Left colon (tissue), 2 donors: ENCODE data around the gene TMEM255B. TPM values are rescaled to one million over a fixed set of nuclear protein-coding genes. Genes with fewer than 3 reads are reported as not detected.
"Not testable (repeated sequence)": the region's sequence is repeated elsewhere in the genome, so short reads cannot be mapped to it uniquely, and the experiment has no call there.

ENCODE experiments used
- ATAC-seq: fragments of 200-7000 bp; cut with Tn5 transposase; one replicate; pipeline ENCODE4 v1.9.1; 2020; ENCODE audit warnings: mild to moderate bottlenecking, moderate library complexity
- DNase-seq, 2 donors: peaks; one replicate each; pipeline ENCODE4 v3.0.0-alpha.2; 2020
- intact Hi-C, 2 donors: fragments of 100-400 bp; cut with DNase I in 1 of 2; cut with micrococcal nuclease in 1 of 2; formaldehyde crosslinking; loops; one replicate each; pipeline versions ENCODE4 v1.11.2 to v1.14.0; 2022; cut with DNase I, micrococcal nuclease
- long read RNA-seq: library from polyadenylated mRNA; unstranded; transcript quantifications from one replicate; pipeline ENCODE4 v2.0.0, GENCODE V29; 2021
- total RNA-seq, 2 donors: library from RNA; stranded (reverse); fragmentation: NEBNext Ultra II Directional; extraction: Animal tissue kit (Norgen Biotek cat#: 25700); gene quantifications; one replicate each; pipeline ENCODE4 v1.2.1, GENCODE V29; 2021
- donor health status: DM: no; HTN: no; CAD: no.
- donor health status: DM: yes; HTN: yes; CAD: no.

The TMEM255B gene
- total RNA-seq, result 1 to 10 TPM; 1.9 to 2.4 TPM
- long read RNA-seq, partial matches to known transcripts, result 0 of 1 reads
- long read RNA-seq, other reads (novel, unspliced or antisense), result 1 of 1 reads

GRCh38 chr13:113758651-113759524 lies at the start of gene TMEM255B:
Gene TMEM255B, plus strand, starts transcription at chr13:113759226. Its CDS starts 44 bp downstream, at chr13:113759270.
- DNase-seq (peak; percentile 79 to 90), ATAC-seq (peak; percentile 99)
- intact Hi-C loops, result no loop called here

DNA sequence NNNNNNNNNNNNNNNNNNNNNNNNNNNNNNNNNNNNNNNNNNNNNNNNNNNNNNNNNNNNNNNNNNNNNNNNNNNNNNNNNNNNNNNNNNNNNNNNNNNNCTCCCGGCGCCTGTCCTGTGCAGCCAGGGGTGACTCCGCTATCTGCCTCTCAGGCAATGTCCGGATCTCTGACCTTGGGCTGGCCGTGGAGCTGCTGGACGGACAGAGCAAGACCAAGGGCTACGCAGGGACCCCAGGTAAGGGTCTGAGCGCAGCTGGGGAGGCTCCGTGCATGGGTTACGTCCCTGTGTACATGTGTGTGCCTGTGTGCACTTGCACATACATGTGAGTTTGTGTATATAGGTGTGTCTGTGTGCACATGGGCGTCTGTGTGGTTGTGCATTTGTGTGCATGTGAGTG lies 36.1 kb upstream of the TMEM255B start:
- intact Hi-C loops, result no loop called here
- ATAC-seq, result no peak

DNA sequence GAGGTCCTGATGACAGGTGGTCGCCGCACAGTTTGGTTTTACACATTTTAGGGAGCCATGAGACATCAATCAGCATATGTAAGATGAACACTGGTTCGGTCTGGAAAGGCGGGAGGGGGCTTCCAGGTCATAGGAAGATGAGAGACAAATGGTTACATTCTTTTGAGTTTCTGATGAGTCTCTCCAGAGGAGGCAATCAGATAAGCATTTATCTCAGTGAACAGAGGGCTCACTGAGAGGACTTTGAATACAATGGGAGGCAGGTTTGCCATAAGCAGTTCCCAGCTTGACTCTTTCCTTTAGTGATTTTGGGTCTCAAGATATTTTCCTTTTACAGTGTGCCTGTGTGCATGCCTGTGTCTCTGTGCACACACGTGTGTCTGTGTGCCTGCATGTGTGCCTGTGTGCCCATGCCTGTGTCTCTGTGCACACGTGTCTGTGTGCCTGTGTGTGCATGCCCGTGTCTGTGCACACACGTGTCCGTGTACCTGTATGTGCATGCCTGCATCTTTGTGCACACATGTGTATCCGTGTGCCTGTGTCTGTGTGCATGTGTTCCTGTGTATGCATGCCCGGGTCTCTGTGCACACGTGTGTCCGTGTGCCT lies 35.5 kb upstream of the TMEM255B start:
- no peak for DNase-seq
- intact Hi-C loops, result no loop called here
- ATAC-seq, result no peak

More for the DNA sequence above, 36.1 kb upstream of the TMEM255B start:
- DNase-seq, result no peak

- ATAC-seq, result peak; percentile 6
- DNase-seq, result no peak
- intact Hi-C loops, result no loop called here
Measured at GRCh38 chr13:113724016-113724758, 34.8 kb upstream of the TMEM255B start.

DNA sequence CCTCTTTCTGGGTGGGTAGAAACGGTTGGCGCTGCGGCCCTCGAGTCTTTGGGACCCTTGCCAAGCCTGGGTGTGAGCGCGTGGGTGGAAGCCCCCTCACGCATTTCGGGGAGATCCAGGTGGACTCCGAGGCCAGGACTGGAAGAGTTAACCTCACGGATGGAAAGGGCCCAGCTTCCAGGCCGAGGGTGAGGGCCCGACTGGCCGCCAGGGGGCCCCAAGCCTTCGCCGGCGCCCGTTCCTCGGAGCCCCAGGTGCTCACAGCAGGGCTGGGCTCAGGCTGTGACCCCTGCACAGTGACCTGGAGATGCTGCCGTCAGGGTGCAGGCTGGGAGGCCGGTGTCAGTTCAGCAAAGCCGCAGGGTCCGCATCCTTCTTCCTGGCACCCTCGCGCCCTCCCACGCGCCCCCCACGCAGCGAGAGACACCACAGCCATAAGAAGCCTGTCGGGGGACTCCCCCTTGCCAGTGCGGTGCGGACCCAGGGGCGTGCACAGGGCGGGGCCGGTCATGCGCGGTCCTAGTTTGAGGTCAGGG lies 34.2 kb upstream of the TMEM255B start:
- DNase-seq, result peak; percentile 72 to 83
- intact Hi-C loops, result no loop called here
- peak; percentile 91 for ATAC-seq

DNA sequence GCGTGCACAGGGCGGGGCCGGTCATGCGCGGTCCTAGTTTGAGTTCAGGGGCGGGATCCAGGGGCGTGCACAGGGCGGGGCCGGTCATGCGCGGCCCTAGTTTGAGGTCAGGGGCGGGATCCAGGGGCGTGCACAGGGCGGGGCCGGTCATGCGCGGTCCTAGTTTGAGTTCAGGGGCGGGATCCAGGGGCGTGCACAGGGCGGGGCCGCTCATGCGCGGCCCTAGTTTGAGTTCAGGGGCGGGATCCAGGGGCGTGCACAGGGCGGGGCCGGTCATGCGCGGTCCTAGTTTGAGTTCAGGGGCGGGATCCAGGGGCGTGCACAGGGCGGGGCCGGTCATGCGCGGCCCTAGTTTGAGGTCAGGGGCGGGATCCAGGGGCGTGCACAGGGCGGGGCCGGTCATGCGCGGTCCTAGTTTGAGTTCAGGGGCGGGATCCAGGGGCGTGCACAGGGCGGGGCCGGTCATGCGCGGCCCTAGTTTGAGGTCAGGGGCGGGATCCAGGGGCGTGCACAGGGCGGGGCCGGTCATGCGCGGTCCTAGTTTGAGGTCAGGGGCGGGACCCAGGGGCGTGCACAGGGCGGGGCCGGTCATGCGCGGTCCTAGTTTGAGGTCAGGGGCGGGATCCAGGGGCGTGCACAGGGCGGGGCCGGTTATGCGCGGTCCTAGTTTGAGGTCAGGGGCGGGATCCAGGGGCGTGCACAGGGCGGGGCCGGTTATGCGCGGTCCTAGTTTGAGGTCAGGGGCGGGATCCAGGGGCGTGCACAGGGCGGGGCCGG lies 33.5 kb upstream of the TMEM255B start:
- DNase-seq, result peak in 1 of 2 donors; percentile 56
- ATAC-seq, intact Hi-C loops: not testable (repeated sequence)

DNA sequence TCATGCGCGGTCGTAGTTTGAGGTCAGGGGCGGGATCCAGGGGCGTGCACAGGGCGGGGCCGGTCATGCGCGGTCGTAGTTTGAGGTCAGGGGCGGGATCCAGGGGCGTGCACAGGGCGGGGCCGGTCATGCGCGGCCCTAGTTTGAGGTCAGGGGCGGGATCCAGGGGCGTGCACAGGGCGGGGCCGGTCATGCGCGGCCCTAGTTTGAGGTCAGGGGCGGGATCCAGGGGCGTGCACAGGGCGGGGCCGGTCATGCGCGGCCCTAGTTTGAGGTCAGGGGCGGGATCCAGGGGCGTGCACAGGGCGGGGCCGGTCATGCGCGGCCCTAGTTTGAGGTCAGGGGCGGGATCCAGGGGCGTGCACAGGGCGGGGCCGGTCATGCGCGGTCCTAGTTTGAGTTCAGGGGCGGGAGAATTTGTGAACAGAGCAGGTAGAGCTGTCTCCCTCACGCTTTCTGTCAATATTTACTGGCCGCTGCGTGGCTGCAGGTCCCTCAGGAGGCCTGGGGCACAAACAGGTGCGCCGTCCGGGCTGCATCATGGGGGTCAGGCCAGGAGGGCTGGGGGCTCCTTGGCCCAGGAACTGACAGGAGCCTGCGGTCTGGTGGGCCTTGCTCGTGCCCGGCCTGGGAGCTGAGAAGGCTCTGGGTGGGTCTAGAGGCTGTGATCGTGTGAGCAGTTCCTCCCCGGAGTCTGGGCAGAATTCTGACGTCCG lies 32.8 kb upstream of the TMEM255B start:
- DNase-seq (peak in 1 of 2 donors; percentile 50), ATAC-seq (peak; percentile 41)
- intact Hi-C loops, result not testable (repeated sequence)

DNA sequence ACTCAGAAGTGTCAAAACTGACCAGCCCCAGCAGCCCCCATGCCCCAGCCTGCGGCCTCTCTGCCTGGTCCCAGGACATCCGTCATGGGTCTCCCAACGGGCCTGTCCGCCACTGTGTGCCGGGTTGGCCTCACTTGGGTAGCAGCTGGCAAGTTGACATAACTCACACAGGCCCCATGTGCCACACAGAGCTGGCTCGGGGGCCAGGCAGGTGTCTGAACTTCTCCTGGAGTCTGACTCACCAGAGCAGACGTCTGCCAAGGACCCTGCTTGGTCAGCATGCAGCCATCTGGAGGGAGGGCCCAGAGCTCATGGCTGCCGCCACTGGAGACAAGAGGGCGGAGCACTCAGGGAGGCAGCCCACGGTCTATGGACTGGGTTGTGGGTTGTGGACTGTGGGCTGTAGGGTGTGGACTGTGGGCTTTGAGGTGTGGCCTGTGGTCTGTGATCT lies 32.0 kb upstream of the TMEM255B start:
- intact Hi-C loops, result no loop called here
- ATAC-seq, result no peak
- DNase-seq, result no peak

GRCh38 chr13:113728571-113729054 lies 30.4 kb upstream of the TMEM255B start:
- DNase-seq (no peak), ATAC-seq (no peak)
- intact Hi-C loops, result no loop called here

GRCh38 chr13:113729187-113730019 lies 29.6 kb upstream of the TMEM255B start:
- DNase-seq, result no peak
- peak; percentile 7 for ATAC-seq
- intact Hi-C loops, result no loop called here

- ATAC-seq, result no peak
- DNase-seq, result no peak
Measured at GRCh38 chr13:113730258-113730691, 28.8 kb upstream of the TMEM255B start.

DNA sequence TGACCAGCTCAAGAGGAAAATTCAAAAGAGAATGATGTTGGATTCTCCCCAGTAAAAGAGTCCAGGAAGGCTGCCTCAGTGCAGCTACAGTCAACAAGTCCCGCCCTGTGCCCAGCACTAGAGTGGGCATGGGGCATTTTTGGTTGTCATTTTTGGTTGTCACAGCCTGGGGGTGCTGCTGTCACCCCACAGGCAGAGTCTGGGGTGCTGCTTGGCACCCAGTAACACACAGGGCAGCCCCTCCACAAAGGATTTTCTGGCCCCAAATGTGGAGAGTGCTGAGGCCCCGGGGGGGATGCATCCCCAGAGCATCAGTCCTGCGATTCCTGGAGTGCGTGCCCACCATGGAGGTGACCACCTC lies 28.2 kb upstream of the TMEM255B start:
- intact Hi-C loops, result no loop called here
- no peak for DNase-seq
- peak; percentile 20 for ATAC-seq

More at GRCh38 chr13:113730258-113730691, 28.8 kb upstream of the TMEM255B start:
- intact Hi-C loops, result no loop called here

- intact Hi-C loops, result no loop called here
- no peak for DNase-seq
- ATAC-seq, result no peak
Measured at GRCh38 chr13:113731192-113732175, 27.5 kb upstream of the TMEM255B start.

DNA sequence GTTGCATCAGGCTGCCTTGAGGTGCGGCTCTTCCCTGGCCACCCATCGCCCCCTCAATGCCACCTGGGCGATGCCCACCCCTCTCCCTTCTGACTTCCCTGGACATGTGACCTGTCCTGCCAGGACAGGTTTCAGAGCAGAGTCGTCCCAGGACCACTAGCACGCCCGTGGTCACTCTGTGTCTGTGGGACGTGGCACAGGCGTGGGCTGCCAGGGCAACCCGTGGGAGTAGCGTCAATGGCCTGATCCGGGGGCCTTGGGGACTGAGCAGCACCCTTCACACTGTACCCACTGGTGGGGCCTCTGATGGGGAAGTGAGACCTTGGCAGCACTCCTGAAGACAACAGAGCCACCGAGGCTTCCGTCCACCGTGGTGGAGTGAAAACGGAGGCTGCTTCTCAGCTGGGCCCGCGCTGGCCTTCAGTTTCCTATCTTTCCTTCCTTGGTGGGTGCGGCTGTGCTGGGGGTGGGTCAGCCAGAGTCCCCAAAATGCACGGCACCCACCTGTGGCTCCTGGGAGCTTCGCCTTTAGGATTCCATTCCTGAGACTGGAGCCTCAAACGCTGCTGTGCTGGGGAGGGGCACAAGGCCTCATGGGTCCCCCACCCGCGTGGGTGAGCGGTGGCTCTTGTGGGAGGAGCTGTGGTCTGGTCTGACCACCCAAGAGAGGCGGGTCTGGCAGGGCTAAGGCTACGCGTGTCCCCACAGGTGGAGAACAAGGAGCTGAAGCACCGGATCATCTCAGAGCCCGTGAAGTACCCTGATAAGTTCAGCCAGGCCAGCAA lies 26.7 kb upstream of the TMEM255B start:
- DNase-seq (no peak), ATAC-seq (no peak)
- intact Hi-C loops, result no loop called here
